OCI-LY3 (cell line): Measurements from ENCODE around the gene ZC3H13.

Source experiments
- CTCF ChIP-seq: fragments of 200-600, 300-600 bp; sonication (generic); IDR thresholded peaks from 2 replicates; pipeline ENCODE4 v1.5.1; 2014; ENCODE audit warnings: antibody characterized with exemption, low read length, low read depth
- EZH2phosphoT487 ChIP-seq: fragments of 200-600 bp; shearing (Covaris generic); IDR thresholded peaks from 2 replicates; pipeline ENCODE4 v1.6.1; 2018; ENCODE audit warnings: antibody characterized with exemption, mixed run types, low read depth

GRCh38 chr13:46053162-46054012 lies 841 bp upstream of the ZC3H13 start:
- TF ChIP-seq CTCF (no peak), EZH2phosphoT487 (no peak)
